SH-SY5Y (cell line): ENCODE measurements around the gene AFF1.

Experiments used
- GATA2 ChIP-seq: IDR thresholded peaks from 2 replicates; pipeline ENCODE4 v1.6.1; 2011; ENCODE audit warnings: mild to moderate bottlenecking, low read depth, low read length
- GATA3 ChIP-seq: IDR thresholded peaks from 2 replicates; pipeline ENCODE4 v1.6.1; 2011; ENCODE audit warnings: low read depth, mild to moderate bottlenecking, low read length, moderate library complexity

- TF ChIP-seq GATA2 (no peak), GATA3 (no peak)
Measured at GRCh38 chr4:87042221-87042620, 107.4 kb downstream of the AFF1 start.
